Hematopoietic multipotent progenitor cell treated with erythropoietin and hydrocortisone succinate and interleukin-3 and kit ligand, for 15 days (in vitro differentiated cells): Measurements from ENCODE around the gene NNT.
"Not testable (repeated sequence)": the region's sequence is repeated elsewhere in the genome, so short reads cannot be mapped to it uniquely, and the experiment has no call there.

Experiments used
- DNase-seq: peaks from one replicate; pipeline ENCODE4 v3.0.0-alpha.2; 2015; ENCODE audit warnings: low spot score

Gene NNT

GRCh38 chr5:43712081-43712480 is 109.1 kb downstream of the NNT start:
- DNase-seq = no peak

GRCh38 chr5:43719783-43720182 is 116.8 kb downstream of the NNT start:
- not testable (repeated sequence) for DNase-seq

GRCh38 chr5:43728581-43728980 is 125.6 kb downstream of the NNT start:
- no peak for DNase-seq

- DNase-seq = peak; percentile 36
Observed at GRCh38 chr5:43729846-43730478, 127.0 kb downstream of the NNT start.

- no peak for DNase-seq
Observed at GRCh38 chr5:43730832-43731342, 127.9 kb downstream of the NNT start.

- no peak for DNase-seq
Observed at GRCh38 chr5:43731573-43731972, 128.6 kb downstream of the NNT start.

- DNase-seq = not testable (repeated sequence)
Observed at GRCh38 chr5:43745923-43746548, 143.1 kb downstream of the NNT start.

- no peak for DNase-seq
Observed at GRCh38 chr5:43750809-43751208, 147.8 kb downstream of the NNT start.

GRCh38 chr5:43753069-43753468 is 150.1 kb downstream of the NNT start:
- DNase-seq = no peak
